ENCODE data around the gene NTRK1.

Gene NTRK1

GRCh38 chr1:156885880-156886355 is 25.3 kb downstream of the NTRK1 start:
- no peak for DNase-seq (ENCODE audit: low spot score)
- in situ Hi-C loops (cut with MboI; ENCODE audit: low sequenced_read_pairs, unreplicated experiment): no loop called here
- TF ChIP-seq CTCF (IDR thresholded peaks at IDR 0.05; ENCODE audit: borderline replicate concordance, control extremely low read depth, extremely low read depth, insufficient read depth, missing control alignments): no peak

GRCh38 chr1:156886583-156887281 is 26.1 kb downstream of the NTRK1 start:
- in situ Hi-C loops (cut with MboI; ENCODE audit: low sequenced_read_pairs, unreplicated experiment): no loop called here
- no peak for DNase-seq (ENCODE audit: low spot score)
- TF ChIP-seq CTCF (IDR thresholded peaks at IDR 0.05; ENCODE audit: borderline replicate concordance, control extremely low read depth, extremely low read depth, insufficient read depth, missing control alignments): no peak

GRCh38 chr1:156887317-156887716 is 26.7 kb downstream of the NTRK1 start:
- TF ChIP-seq CTCF (IDR thresholded peaks at IDR 0.05; ENCODE audit: borderline replicate concordance, control extremely low read depth, extremely low read depth, insufficient read depth, missing control alignments): no peak
- in situ Hi-C loops (cut with MboI; ENCODE audit: low sequenced_read_pairs, unreplicated experiment): no loop called here
- DNase-seq (ENCODE audit: low spot score): no peak

GRCh38 chr1:156887734-156888133 is 27.1 kb downstream of the NTRK1 start:
- TF ChIP-seq CTCF (IDR thresholded peaks at IDR 0.05; ENCODE audit: borderline replicate concordance, control extremely low read depth, extremely low read depth, insufficient read depth, missing control alignments): no peak
- in situ Hi-C loops (cut with MboI; ENCODE audit: low sequenced_read_pairs, unreplicated experiment): no loop called here
- DNase-seq (ENCODE audit: low spot score): no peak

GRCh38 chr1:156889802-156890580 is 29.3 kb downstream of the NTRK1 start:
- peak; percentile 84 for DNase-seq (ENCODE audit: low spot score)
- TF ChIP-seq CTCF (IDR thresholded peaks at IDR 0.05; ENCODE audit: borderline replicate concordance, control extremely low read depth, extremely low read depth, insufficient read depth, missing control alignments): peak; percentile 61
- in situ Hi-C loops (cut with MboI; ENCODE audit: low sequenced_read_pairs, unreplicated experiment): loop anchor here (5.0 kb wide), 1 partner anchor 48 kb away; no protein-coding TSS in a partner anchor

- in situ Hi-C loops (cut with MboI; ENCODE audit: low sequenced_read_pairs, unreplicated experiment): loop anchor here (5.0 kb wide), 1 partner anchor 50 kb away; no protein-coding TSS in a partner anchor
- peak; percentile 84 for TF ChIP-seq CTCF (IDR thresholded peaks at IDR 0.05; ENCODE audit: borderline replicate concordance, control extremely low read depth, extremely low read depth, insufficient read depth, missing control alignments)
- DNase-seq (ENCODE audit: low spot score): peak; percentile 90
Observed at GRCh38 chr1:156892190-156893047, 31.8 kb downstream of the NTRK1 start.
